IPS-NIHi7 (cell line): ENCODE results near the gene NSD1.
"Not testable (repeated sequence)": the region's sequence is repeated elsewhere in the genome, so short reads cannot be mapped to it uniquely, and the experiment has no call there.

Experiments
- DNase-seq: peaks from one replicate; pipeline ENCODE4 v3.0.0; 2012; ENCODE audit warnings: mixed read lengths; ENCODE audit errors: extremely low spot score

Gene NSD1

DNA sequence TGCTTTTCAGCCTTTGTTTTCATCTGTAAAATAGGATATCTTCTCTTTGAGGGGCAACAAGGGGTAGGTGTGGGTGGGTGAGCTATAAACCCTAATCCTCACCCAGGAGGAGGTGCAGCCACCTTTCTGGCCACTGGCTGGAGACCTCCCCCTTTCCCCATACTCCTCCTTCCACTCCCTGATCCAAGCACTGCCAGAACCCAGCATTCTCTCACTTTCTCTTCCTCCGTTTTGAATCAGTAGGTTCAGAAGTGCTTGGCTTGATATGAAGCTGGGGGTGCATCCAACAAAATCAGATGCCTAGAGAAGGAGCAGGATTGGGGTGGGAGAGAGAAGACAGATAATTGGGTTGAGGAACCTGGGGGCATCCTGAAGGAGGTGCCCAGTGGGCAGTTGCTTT lies 6.8 kb upstream of the NSD1 start:
- no peak for DNase-seq

- DNase-seq: no peak
Observed at GRCh38 chr5:177128551-177128981, 5.0 kb upstream of the NSD1 start.

GRCh38 chr5:177130211-177131018 lies 3.2 kb upstream of the NSD1 start:
- DNase-seq: no peak

DNA sequence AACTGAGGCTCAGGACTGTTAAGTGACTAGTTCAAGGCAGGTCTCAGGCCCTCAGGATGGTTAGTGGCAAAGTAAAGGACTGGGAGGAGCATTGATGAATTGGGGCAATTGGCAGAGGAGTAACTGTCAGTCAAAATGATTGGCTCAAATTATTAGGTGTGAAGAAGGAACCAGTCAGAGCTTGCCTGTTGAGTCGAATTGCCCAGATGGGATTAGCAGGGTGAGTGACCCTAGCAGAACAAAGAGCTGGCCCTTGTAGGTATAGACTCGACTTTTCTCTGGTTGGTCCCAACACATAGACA lies 2.6 kb upstream of the NSD1 start:
- DNase-seq: no peak

DNA sequence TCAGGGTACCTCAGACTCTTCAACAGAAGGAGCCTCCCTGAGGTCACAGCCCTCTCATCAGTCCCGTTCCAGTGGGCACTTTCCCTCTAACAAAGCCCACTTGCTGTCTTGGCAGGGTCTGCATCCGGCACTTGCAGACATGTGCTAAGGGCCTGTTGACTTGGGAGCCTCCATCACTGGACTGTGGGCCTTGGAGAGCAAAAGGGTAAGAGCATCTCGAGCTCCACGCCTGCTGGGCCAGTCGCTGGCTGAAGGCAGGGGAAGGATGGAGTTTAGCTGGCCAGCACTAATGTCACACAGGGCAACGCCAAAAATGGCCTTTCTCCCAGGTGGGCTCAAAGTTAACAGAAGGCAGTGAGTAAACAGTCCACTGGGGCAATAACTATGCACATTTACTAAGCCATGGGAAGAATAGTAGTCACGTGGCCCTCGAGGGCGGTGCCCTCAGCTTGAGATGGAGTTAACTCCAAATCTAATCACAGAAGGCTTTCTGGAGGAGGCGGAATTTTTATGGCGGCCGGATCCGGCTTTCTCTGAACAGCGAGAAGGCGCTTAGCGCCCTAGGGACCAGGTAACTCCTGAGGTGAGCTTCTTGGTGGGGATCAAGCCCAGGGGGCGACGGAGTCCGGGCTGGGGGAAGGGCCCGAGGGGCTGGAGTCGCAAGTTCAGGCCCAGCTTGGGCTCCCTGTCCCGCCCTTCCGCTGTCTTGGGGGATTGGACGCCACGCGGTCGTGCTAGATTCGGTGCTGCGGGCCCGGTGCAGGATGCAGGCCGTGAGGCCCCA lies 2.0 kb upstream of the NSD1 start:
- DNase-seq: peak; percentile 27

- DNase-seq: peak; percentile 55
Observed at GRCh38 chr5:177132136-177133095, 1.2 kb upstream of the NSD1 start.

DNA sequence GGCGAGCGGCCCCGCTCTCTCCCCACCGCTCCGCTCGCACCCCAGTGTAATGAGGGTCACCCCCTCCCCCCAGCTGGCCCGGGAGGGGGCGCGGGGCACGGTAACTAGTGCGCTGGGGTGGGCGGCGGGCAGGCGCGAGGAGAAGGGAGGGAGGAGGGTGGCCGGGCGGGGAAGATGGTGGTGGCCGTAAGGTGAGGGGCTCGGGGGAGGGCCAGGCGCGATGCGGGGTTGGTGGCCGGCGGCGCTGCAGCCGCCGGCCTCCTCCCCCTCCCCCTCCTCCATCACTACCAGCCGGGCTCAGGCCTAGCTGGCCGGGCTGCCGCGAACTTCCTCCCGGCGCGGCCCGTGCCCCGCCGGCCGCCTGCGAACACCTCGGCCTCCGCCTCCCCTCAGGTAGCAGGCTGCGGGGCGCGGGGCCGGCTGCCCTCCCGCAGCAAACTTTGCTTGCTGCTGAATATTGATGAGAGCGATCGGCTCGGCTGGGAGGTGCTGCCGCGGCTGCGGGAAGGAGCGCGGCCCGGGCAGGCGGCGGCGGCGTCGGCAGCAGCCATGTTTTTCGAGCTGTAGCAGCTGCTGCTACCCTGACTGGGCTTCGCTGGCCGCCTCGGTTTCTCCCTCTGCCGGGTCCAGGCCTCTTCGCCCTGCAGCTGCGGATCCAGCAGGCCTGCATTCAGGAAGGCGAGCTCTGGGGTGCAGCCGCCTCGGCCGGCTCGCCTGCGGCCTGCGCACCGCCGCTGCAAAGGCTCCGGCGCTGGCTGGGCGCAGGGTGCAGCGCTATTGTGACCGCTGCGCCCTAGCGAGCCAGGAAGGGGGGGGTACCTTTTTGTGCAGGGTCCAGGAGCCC lies 502 bp downstream of the NSD1 start:
- peak; percentile 75 for DNase-seq

- DNase-seq: no peak
Observed at GRCh38 chr5:177134697-177135225, 1.2 kb downstream of the NSD1 start.

DNA sequence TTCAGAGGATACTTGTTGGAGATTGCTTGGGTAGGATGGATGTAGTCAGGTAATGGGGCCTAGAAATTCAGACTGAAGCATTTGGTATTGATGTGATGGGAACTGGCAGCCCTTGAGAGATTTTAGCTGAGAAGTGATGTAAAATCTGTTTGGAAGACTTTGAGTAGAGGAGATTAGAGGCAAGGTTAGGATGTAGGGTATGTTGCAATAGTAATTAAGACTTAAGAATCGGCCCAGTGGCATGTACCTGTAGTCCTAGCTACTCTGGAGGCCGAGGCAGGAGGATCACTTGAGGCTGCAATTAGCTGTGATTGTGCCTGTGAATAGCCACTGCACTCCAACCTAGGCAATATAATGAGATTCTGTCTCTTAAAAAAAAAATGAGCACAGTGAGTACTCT lies 6.7 kb downstream of the NSD1 start:
- DNase-seq: no peak

DNA sequence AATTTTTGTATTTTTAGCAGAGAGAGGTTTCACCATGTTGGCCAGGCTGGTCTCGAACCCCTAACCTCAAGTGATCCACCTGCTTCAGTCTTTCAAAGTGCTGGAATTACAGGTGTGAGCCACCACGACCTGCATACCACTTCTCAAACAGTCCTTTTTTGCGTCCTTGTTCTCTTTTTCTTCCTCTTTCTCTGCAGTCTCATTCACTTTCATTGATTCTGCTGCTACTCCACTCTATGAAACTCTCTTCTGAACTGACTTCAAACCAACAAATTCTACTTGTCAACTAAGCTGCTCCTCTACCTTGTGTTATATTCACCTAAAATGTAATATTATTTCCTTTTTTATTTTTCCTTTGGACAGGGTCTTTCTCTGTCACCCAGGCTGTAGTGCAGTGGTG lies 7.9 kb downstream of the NSD1 start:
- no peak for DNase-seq

DNA sequence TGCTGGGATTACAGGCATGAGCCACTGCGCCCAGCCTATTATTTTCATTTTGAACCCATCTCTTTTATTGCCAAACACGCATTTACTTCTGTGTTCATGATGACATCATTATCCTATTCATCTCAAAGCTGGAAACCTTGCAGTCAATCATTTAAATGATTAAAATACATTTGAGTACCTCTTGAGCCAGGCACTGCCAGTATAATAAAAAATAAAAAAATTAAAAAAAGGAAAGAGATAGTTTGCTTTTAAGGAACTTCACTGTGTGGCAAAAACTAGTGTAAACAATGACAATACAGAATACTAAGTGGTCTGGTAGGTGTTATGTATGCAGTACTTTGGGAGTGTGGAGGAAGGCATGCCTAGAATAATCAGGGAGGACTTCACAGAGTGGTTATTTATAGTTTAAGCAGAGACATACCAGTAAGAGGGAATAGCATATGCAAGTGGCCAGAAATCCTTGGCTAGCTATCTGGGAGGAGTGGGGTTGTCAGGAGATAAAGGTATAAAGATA lies 8.6 kb downstream of the NSD1 start:
- DNase-seq: no peak

DNA sequence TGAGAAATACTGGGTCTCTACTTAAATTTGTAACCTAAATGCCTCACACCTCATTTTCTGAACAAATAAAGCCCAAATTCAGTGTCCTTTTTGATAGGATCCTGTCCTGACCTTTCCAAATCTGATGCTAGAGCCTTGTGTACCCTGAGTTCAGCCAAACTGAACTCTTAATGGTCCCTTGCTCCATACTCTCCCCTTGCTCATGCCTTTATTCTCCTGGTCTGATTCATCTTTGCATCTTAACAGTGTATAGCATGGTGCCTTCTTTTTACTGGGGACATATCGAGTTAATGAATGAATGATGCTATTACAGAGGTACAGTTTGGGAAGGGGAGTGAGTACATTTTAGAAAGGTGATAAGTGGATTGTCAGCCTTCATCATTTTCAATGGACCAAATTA lies 9.2 kb downstream of the NSD1 start:
- DNase-seq: no peak

- DNase-seq: no peak
Observed at GRCh38 chr5:177146891-177147638, 13.5 kb downstream of the NSD1 start.

DNA sequence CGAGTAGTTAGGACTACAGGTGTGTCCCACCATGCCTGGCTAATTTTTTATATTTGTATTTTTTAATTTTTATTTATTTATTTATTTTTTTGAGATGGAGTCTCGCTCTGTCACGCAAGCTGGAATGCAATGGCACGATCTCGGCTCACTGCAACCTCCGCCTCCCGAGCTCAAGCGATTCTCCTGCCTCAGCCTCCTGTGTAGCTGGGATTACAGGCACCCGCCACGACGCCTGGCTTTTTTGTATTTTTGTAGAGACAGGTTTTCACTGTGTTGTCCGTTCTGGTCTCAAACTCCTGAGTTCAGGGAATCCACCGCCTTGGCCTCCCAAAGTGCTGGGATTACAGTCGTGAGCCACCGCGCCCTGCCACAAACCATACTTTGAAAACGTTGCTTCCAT lies 16.5 kb downstream of the NSD1 start:
- DNase-seq: not testable (repeated sequence)

- no peak for DNase-seq
Observed at GRCh38 chr5:177154003-177154643, 20.6 kb downstream of the NSD1 start.

- no peak for DNase-seq
Observed at GRCh38 chr5:177162379-177162778, 28.8 kb downstream of the NSD1 start.

DNA sequence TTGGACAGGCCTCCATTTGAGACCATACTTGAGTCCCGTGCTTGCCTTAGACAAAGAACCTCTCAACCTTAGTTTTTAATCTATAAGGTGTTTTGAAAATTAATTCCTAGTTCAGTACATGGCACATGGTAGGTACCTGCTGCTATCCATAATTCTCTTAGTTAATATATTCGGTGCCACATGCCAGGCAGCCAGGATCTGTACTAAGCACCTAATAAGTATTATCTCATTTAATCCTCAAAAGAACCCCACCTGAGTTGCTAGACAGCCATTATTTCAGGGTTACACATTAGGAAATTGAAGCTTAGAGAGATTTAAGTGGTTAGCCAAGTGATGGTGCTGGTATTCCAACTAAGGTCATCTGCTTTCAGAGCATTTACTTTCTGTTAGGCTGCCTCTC lies 29.9 kb downstream of the NSD1 start:
- DNase-seq: no peak

DNA sequence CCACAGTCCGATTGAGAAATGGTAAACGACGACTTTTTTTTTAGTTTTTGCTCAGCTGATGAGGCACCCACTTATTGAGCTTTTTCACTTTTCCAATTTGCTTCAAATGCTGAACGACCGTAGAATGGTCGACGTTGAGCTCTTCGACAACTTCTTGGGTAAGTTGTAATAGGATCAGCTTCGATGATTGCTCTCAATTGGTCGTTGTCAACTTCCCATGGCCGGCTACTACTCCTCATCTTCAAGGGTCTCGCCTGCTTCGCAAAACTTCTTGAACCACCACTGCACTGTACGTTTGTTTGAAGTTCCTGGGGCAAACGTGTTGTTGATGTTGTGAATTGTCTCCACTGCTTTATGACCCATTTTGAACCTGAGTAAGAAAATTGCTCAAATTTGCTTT lies 35.7 kb downstream of the NSD1 start:
- DNase-seq: no peak

GRCh38 chr5:177171961-177172360 lies 38.4 kb downstream of the NSD1 start:
- no peak for DNase-seq

DNA sequence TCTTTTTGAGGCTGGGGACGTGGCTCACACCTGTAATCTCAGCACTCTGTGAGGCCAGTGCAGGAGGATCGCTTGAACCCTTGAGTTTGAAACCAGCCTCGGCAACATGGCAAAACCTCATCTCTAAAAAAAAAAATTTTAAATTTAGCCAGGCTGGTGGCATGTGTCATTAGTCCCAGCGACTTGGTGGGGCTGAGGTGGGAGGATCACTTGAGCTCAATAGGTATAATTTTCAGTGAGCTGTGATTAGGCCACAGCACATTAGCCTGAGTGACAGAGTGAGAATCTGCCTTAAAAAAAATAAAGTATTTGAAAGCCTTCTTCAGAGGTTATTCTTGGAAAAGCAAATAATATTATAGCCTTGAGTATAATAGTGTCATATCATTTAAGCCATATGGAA lies 41.8 kb downstream of the NSD1 start:
- DNase-seq: no peak
